Ovary (tissue), 3 donors: ENCODE data around the gene UCKL1.

Experiments used
- EP300 ChIP-seq: sonication (generic); formaldehyde crosslinking; IDR thresholded peaks from one replicate; pipeline ENCODE4 v1.6.1; 2017; ENCODE audit warnings: antibody characterized with exemption
- TF ChIP-seq, protein P1 (sequence below), 3 donors: fragments of 450-650 bp in 2 of 3; fragments of 200-600 bp in 1 of 3; IDR thresholded peaks; one replicate each; pipeline versions ENCODE4 v1.5.1 to v1.8.0; 2016 to 2022; ENCODE audit warnings: antibody characterized with exemption in 3 of 3, mild to moderate bottlenecking in 1 of 3
- donor health status: DM: no; HTN: no; CAD: no.

DNA sequence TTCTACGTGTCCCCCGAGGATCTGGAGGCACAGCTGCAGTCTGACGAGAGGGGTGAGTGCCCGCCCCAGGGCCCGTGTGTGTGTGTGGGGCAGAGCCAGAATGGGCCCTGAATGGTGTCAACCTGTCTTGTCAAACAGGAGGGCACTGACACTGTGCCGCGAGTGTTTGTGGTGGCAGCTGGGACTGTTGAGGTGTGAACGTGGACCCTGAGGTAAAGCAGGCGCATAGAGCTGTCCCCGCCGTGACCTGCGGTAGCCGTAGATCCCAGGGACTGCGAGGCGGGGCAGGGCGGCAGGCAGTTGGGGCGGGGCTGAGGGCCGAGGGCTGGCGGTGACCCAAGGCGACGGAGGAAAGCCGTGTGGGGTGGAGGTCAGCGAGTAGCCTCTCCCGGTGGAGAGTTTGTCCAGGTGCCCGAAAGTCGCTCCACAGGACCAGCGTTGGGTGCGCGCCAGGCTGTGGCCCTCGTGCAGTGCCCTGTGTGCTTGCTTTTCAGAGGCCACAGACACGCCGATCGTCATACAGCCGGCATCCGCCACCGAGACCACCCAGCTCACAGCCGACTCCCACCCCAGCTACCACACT, 25.2 kb downstream of the UCKL1 start:
- TF ChIP-seq, protein P1, sequence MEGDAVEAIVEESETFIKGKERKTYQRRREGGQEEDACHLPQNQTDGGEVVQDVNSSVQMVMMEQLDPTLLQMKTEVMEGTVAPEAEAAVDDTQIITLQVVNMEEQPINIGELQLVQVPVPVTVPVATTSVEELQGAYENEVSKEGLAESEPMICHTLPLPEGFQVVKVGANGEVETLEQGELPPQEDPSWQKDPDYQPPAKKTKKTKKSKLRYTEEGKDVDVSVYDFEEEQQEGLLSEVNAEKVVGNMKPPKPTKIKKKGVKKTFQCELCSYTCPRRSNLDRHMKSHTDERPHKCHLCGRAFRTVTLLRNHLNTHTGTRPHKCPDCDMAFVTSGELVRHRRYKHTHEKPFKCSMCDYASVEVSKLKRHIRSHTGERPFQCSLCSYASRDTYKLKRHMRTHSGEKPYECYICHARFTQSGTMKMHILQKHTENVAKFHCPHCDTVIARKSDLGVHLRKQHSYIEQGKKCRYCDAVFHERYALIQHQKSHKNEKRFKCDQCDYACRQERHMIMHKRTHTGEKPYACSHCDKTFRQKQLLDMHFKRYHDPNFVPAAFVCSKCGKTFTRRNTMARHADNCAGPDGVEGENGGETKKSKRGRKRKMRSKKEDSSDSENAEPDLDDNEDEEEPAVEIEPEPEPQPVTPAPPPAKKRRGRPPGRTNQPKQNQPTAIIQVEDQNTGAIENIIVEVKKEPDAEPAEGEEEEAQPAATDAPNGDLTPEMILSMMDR (IDR thresholded peaks at IDR 0.05), result no peak
- TF ChIP-seq EP300, result no peak
